HG03039 (cell line): ENCODE results near the gene ROPN1L.
"Not testable (repeated sequence)": the region's sequence is repeated elsewhere in the genome, so short reads cannot be mapped to it uniquely, and the experiment has no call there.

Source experiments
- ATAC-seq: cut with Tn5 transposase; IDR thresholded peaks from one replicate; pipeline ENCODE4 v1.9.1; 2021; ENCODE audit warnings: mild to moderate bottlenecking, moderate library complexity; ENCODE audit not compliant: unreplicated experiment

Gene ROPN1L

GRCh38 chr5:10476878-10477277, 35.2 kb downstream of the ROPN1L start:
- no peak for ATAC-seq

GRCh38 chr5:10477943-10478342, 36.3 kb downstream of the ROPN1L start:
- ATAC-seq: no peak

GRCh38 chr5:10478436-10478835, 36.8 kb downstream of the ROPN1L start:
- ATAC-seq: no peak

GRCh38 chr5:10479154-10479721, 37.6 kb downstream of the ROPN1L start:
- no peak for ATAC-seq

- no peak for ATAC-seq
Measured at GRCh38 chr5:10480237-10480985, 38.7 kb downstream of the ROPN1L start.

- no peak for ATAC-seq
Measured at GRCh38 chr5:10481241-10481935, 39.7 kb downstream of the ROPN1L start.

- no peak for ATAC-seq
Measured at GRCh38 chr5:10482791-10483530, 41.3 kb downstream of the ROPN1L start.

- ATAC-seq: no peak
Measured at GRCh38 chr5:10484774-10485141, 43.1 kb downstream of the ROPN1L start.

GRCh38 chr5:10485142-10485795, 43.6 kb downstream of the ROPN1L start:
- ATAC-seq: no peak

GRCh38 chr5:10485897-10486296, 44.2 kb downstream of the ROPN1L start:
- ATAC-seq: no peak

- ATAC-seq: no peak
Measured at GRCh38 chr5:10486511-10487344, 45.0 kb downstream of the ROPN1L start.

- ATAC-seq: no peak
Measured at GRCh38 chr5:10488144-10488543, 46.5 kb downstream of the ROPN1L start.

GRCh38 chr5:10489810-10490426, 48.2 kb downstream of the ROPN1L start:
- peak; percentile 63 for ATAC-seq

GRCh38 chr5:10490927-10491672, 49.4 kb downstream of the ROPN1L start:
- ATAC-seq: no peak

GRCh38 chr5:10491673-10492026, 50.0 kb downstream of the ROPN1L start:
- ATAC-seq: no peak

- no peak for ATAC-seq
Measured at GRCh38 chr5:10493884-10494283, 52.2 kb downstream of the ROPN1L start.

GRCh38 chr5:10494497-10494896, 52.8 kb downstream of the ROPN1L start:
- ATAC-seq: not testable (repeated sequence)

GRCh38 chr5:10497554-10497953, 55.9 kb downstream of the ROPN1L start:
- no peak for ATAC-seq

GRCh38 chr5:10498350-10498749, 56.7 kb downstream of the ROPN1L start:
- ATAC-seq: no peak
